Astrocyte of the spinal cord (primary cell): Measurements from ENCODE around the gene TIMM10B.
A peak's percentile ranks its signal among the peaks of the same experiment; 100 is the strongest.

ENCODE experiments used
- DNase-seq: peaks from one replicate; pipeline ENCODE4 v3.0.0; 2011; ENCODE audit warnings: low read depth, low spot score
- H3K4me3 ChIP-seq: 2 replicates; pipeline ENCODE4 v1.5.1; 2011; ENCODE audit warnings: low read depth, mild to moderate bottlenecking, low read length, moderate library complexity
- CTCF ChIP-seq: IDR thresholded peaks from 2 replicates; pipeline ENCODE4 v1.5.1; 2012; ENCODE audit warnings: low read depth, mild to moderate bottlenecking, low read length, inconsistent platforms
- in situ Hi-C: cut with HindIII; loops from 2 replicates; pipeline ENCODE4 v1.10.0; 2017; ENCODE audit warnings: low sequenced_read_pairs

The TIMM10B gene

GRCh38 chr11:6455070-6455469, 26.2 kb upstream of the TIMM10B start:
- in situ Hi-C loops = no loop called here
- no peak overlapping the region for H3K4me3 ChIP-seq
- DNase-seq = no peak
- TF ChIP-seq CTCF = no peak

- in situ Hi-C loops = no loop called here
- no peak for TF ChIP-seq CTCF
- DNase-seq = no peak
Observed at GRCh38 chr11:6456361-6457073, 24.8 kb upstream of the TIMM10B start.

GRCh38 chr11:6457581-6458320, 23.6 kb upstream of the TIMM10B start:
- no peak for TF ChIP-seq CTCF
- H3K4me3 ChIP-seq = no peak overlapping the region
- in situ Hi-C loops = no loop called here
- DNase-seq = no peak

More at GRCh38 chr11:6456361-6457073, 24.8 kb upstream of the TIMM10B start:
- H3K4me3 ChIP-seq = no peak overlapping the region

GRCh38 chr11:6458352-6459098, 22.8 kb upstream of the TIMM10B start:
- in situ Hi-C loops = no loop called here
- no peak overlapping the region for H3K4me3 ChIP-seq
- no peak for DNase-seq
- no peak for TF ChIP-seq CTCF

GRCh38 chr11:6459099-6459450, 22.2 kb upstream of the TIMM10B start:
- no peak for DNase-seq
- in situ Hi-C loops = no loop called here
- no peak for TF ChIP-seq CTCF
- no peak overlapping the region for H3K4me3 ChIP-seq

GRCh38 chr11:6468712-6469495, 12.4 kb upstream of the TIMM10B start:
- in situ Hi-C loops = no loop called here
- peak; percentile 86 for DNase-seq
- H3K4me3 ChIP-seq = no peak overlapping the region
- TF ChIP-seq CTCF = no peak
